ENCODE data around the gene LRRC57. TPM values are rescaled to one million over a fixed set of nuclear protein-coding genes. Genes with fewer than 3 reads are reported as not detected.
A peak's percentile ranks its signal among the peaks of the same experiment; 100 is the strongest.
"Not testable (repeated sequence)": the region's sequence is repeated elsewhere in the genome, so short reads cannot be mapped to it uniquely, and the experiment has no call there.

Gene LRRC57
- total RNA-seq, 1 donor from 2014 or later: 15.0 TPM

- Histone ChIP-seq H3K36me3 (peaks cover 54% of the 10 kb centered on the region), H3K9me3 (replicated peaks) (no peaks in the 10 kb centered on the region), H3K4me1 (no peaks in the 10 kb centered on the region), H3K4me3 (no peak overlapping the region), H3K27ac (replicated peaks) (no peak overlapping the region), H3K27me3 (ENCODE audit: low read depth) (no peaks in the 10 kb centered on the region)
- TF ChIP-seq CTCF (IDR thresholded peaks at IDR 0.05; ENCODE audit: borderline replicate concordance): no peak
- DNase-seq: no peak
- intact Hi-C loops (cut with micrococcal nuclease): no loop called here
Measured at GRCh38 chr15:42558739-42559138, 10.1 kb upstream of the LRRC57 start.

- H3K27ac ChIP-seq (replicated peaks); H3K4me3 ChIP-seq; H3K4me1 ChIP-seq; H3K9me3 ChIP-seq (replicated peaks); DNase-seq; H3K27me3 ChIP-seq (ENCODE audit: low read depth); intact Hi-C loops (cut with micrococcal nuclease): not testable (repeated sequence)
- H3K36me3 ChIP-seq: peaks cover 35% of the 10 kb centered on the region
Measured at GRCh38 chr15:42556550-42557207, 8.1 kb upstream of the LRRC57 start.

- DNase-seq: no peak
- Histone ChIP-seq H3K27me3 (ENCODE audit: low read depth) (no peaks in the 10 kb centered on the region), H3K4me3 (no peak overlapping the region), H3K27ac (replicated peaks) (no peak overlapping the region), H3K4me1 (peaks cover 15% of the 10 kb centered on the region), H3K36me3 (peaks cover 6% of the 10 kb centered on the region), H3K9me3 (replicated peaks) (no peaks in the 10 kb centered on the region)
- no peak for TF ChIP-seq CTCF (IDR thresholded peaks at IDR 0.05; ENCODE audit: borderline replicate concordance)
- intact Hi-C loops (cut with micrococcal nuclease): no loop called here
Measured at GRCh38 chr15:42553554-42553953, 5.0 kb upstream of the LRRC57 start.

GRCh38 chr15:42549741-42550392 is 1.3 kb upstream of the LRRC57 start:
- no peak for TF ChIP-seq CTCF (IDR thresholded peaks at IDR 0.05; ENCODE audit: borderline replicate concordance)
- Histone ChIP-seq H3K9me3 (replicated peaks) (no peaks in the 10 kb centered on the region), H3K27me3 (ENCODE audit: low read depth) (no peaks in the 10 kb centered on the region), H3K4me1 (peaks cover 42% of the 10 kb centered on the region), H3K4me3 (peak overlapping the region; percentile 100), H3K36me3 (peaks cover 8% of the 10 kb centered on the region), H3K27ac (replicated peaks) (peak overlapping the region; percentile 95)
- no peak for DNase-seq
- intact Hi-C loops (cut with micrococcal nuclease): loop anchor here (10.0 kb wide), 1 partner anchor 105 kb away; no protein-coding TSS in a partner anchor

- peak overlapping the region; percentile 100 for H3K4me3 ChIP-seq
- peaks cover 16% of the 10 kb centered on the region for H3K36me3 ChIP-seq
- H3K27me3 ChIP-seq (ENCODE audit: low read depth): no peaks in the 10 kb centered on the region
- H3K9me3 ChIP-seq (replicated peaks): no peaks in the 10 kb centered on the region
- intact Hi-C loops (cut with micrococcal nuclease): loop anchor here (10.0 kb wide), 1 partner anchor 106 kb away; no protein-coding TSS in a partner anchor
- DNase-seq: no peak
- H3K4me1 ChIP-seq: peaks cover 42% of the 10 kb centered on the region
- TF ChIP-seq CTCF (IDR thresholded peaks at IDR 0.05; ENCODE audit: borderline replicate concordance): no peak
- H3K27ac ChIP-seq (replicated peaks): peak overlapping the region; percentile 95
Measured at GRCh38 chr15:42549032-42549491, 469 bp upstream of the LRRC57 start.

GRCh38 chr15:42547918-42548248 is 710 bp downstream of the LRRC57 start:
- intact Hi-C loops (cut with micrococcal nuclease): loop anchor here (10.0 kb wide), 1 partner anchor 107 kb away; no protein-coding TSS in a partner anchor
- Histone ChIP-seq H3K4me3 (peak overlapping the region; percentile 100), H3K36me3 (peaks cover 28% of the 10 kb centered on the region), H3K27ac (replicated peaks) (peak overlapping the region; percentile 95), H3K9me3 (replicated peaks) (no peaks in the 10 kb centered on the region), H3K4me1 (peaks cover 42% of the 10 kb centered on the region), H3K27me3 (ENCODE audit: low read depth) (no peaks in the 10 kb centered on the region)
- TF ChIP-seq CTCF (IDR thresholded peaks at IDR 0.05; ENCODE audit: borderline replicate concordance): no peak
- no peak for DNase-seq
